Spleen (tissue), 11 donors: ENCODE results near the gene DCUN1D3. TPM values are rescaled to one million over a fixed set of nuclear protein-coding genes. Genes with fewer than 3 reads are reported as not detected.

Experiments
- DNase-seq: peaks from one replicate; pipeline ENCODE4 v3.0.0-alpha.2; 2020
- H3K27ac ChIP-seq, 8 donors: fragments of 200-600 bp; sonication (generic) in 7 of 8; 1 replicate in 4 of 8; 2 replicates in 4 of 8; pipeline versions ENCODE4 v1.5.0 to v1.8.0; 2016 to 2021; ENCODE audit warnings: inconsistent platforms in 4 of 8, mild to moderate bottlenecking in 4 of 8, moderate library complexity in 1 of 8
- H3K27me3 ChIP-seq, 7 donors: fragments of 200-600 bp; sonication (generic) in 6 of 7; replicated peaks in 1 of 7; 1 replicate in 4 of 7; 2 replicates in 3 of 7; pipeline versions ENCODE4 v1.5.0 to v1.8.0; 2016 to 2021; ENCODE audit warnings: inconsistent platforms in 3 of 7, mild to moderate bottlenecking in 1 of 7
- H3K36me3 ChIP-seq, 6 donors: fragments of 200-600 bp; sonication (generic) in 5 of 6; 1 replicate in 4 of 6; 2 replicates in 2 of 6; pipeline versions ENCODE4 v1.5.0 to v1.8.0; 2016 to 2021; ENCODE audit warnings: inconsistent platforms in 2 of 6
- H3K4me1 ChIP-seq, 6 donors: fragments of 200-600 bp; sonication (generic) in 5 of 6; 1 replicate in 3 of 6; 2 replicates in 3 of 6; pipeline versions ENCODE4 v1.5.0 to v1.8.0; 2016 to 2021; ENCODE audit warnings: inconsistent platforms in 3 of 6
- H3K4me3 ChIP-seq, 8 donors: fragments of 200-600 bp; sonication (generic) in 7 of 8; 1 replicate in 4 of 8; 2 replicates in 4 of 8; pipeline versions ENCODE4 v1.5.0 to v1.8.0; 2016 to 2021; ENCODE audit warnings: inconsistent platforms in 4 of 8, mild to moderate bottlenecking in 4 of 8, moderate library complexity in 2 of 8
- H3K9me3 ChIP-seq, 8 donors: fragments of 200-600 bp; sonication (generic) in 7 of 8; 1 replicate in 4 of 8; 2 replicates in 4 of 8; pipeline versions ENCODE4 v1.5.0 to v1.8.0; 2016 to 2021; ENCODE audit warnings: inconsistent platforms in 4 of 8
- POLR2A ChIP-seq, 3 donors: fragments of 450-650 bp; IDR thresholded peaks; one replicate each; pipeline ENCODE4 v1.5.1; 2017; ENCODE audit warnings: antibody characterized with exemption in 3 of 3, mild to moderate bottlenecking in 1 of 3
- POLR2AphosphoS5 ChIP-seq, 3 donors: sonication (generic); formaldehyde crosslinking; IDR thresholded peaks; one replicate each; pipeline ENCODE4 v1.5.1; 2017; ENCODE audit warnings: antibody characterized with exemption in 3 of 3
- WGBS, 5 donors: extraction: QIAGEN DNeasy Blood & Tissue Kit in 3 of 5; methylation state at CpG; one replicate each; pipeline versions ENCODE4 v1.1.5 to v1.1.7; 2013 to 2018; 5-methylcytosine and 5-hydroxymethylcytosine counted together
- intact Hi-C: fragments of 100-400 bp; cut with DNase I; formaldehyde crosslinking; loops from one replicate; pipeline ENCODE4 v1.15.0; 2023; ENCODE audit warnings: low total_unique reads
- polyA plus RNA-seq, 3 donors: library from polyadenylated mRNA; stranded (reverse); fragments of 200-250 nt; gene quantifications; one replicate each; pipeline ENCODE4 v1.2.1, GENCODE V29; 2013
- total RNA-seq, 7 donors: library from RNA; depleted of rRNA in 3 of 7; stranded (reverse); fragments of >200 nt in 3 of 7; fragmentation: NEBNext Ultra II Directional in 4 of 7; extraction: Animal tissue kit (Norgen Biotek cat#: 25700) in 4 of 7; gene quantifications; one replicate each; pipeline versions ENCODE4 v1.1.0 to v1.2.1, GENCODE V29; 2016 to 2021
- TF ChIP-seq, protein P1 (sequence below), 11 experiments: fragments of 200-600 bp in 7 of 11; fragments of 450-650 bp in 4 of 11; sonication (generic) in 4 of 11; IDR thresholded peaks in 8 of 11; conservative IDR thresholded peaks in 3 of 11; 1 replicate in 7 of 11; 2 replicates in 4 of 11; pipeline versions ENCODE4 v1.4.0 to v1.8.0; 2016 to 2021; ENCODE audit warnings: antibody characterized with exemption in 11 of 11, inconsistent platforms in 4 of 11, mild to moderate bottlenecking in 1 of 11
- donor health status: healthy with polysubstance abuse.
- donor health status: DM: no; HTN: no; CAD: no; lungs with moderate emphysema.
- donor health status: DM: no; HTN: no; CAD: no.
- donor health status: Bipolar disorder and iron deficiency.
- donor health status: healthy.
- donor health status: DM: no; HTN: no; CAD: no.
- donor health status: DM: yes; HTN: yes; CAD: no.

The DCUN1D3 gene
- total and polyA plus RNA-seq, 10 donors = 1.0 to 13.7 (median 7.8) TPM

DNA sequence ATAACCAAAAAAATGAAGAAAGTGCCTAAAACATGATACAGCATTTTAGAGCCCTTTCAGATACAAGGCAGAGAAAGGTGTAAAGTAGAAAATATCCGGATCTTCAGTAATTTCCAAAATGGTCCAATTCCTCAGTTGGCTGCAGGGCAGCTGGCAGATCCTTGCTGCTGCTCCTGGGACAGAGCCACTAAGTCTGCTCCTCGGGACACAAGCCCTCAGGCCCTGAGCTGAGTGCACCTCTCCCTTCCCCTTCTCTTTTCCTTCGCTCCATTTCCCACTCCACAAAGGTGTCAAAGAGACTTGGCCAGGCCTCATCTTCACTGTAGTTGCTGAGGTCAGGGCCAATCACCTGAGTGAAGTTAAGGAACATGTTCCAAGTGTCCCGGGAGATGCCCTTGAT lies 40.5 kb downstream of the DCUN1D3 start:
- Histone ChIP-seq H3K27me3 (no peaks in the 10 kb centered on the region), H3K27ac (no peak overlapping the region), H3K9me3 (no peaks in the 10 kb centered on the region), H3K36me3 (peaks cover 0 to 66% (median 27%) of the 10 kb centered on the region in 6 donors), H3K4me1 (peaks cover 0 to 7% (median 3%) of the 10 kb centered on the region in 6 donors), H3K4me3 (no peak overlapping the region)
- TF ChIP-seq POLR2AphosphoS5 (IDR thresholded peaks at IDR 0.05) (no peak), POLR2A (IDR thresholded peaks at IDR 0.05) (no peak)
- TF ChIP-seq, protein P1, sequence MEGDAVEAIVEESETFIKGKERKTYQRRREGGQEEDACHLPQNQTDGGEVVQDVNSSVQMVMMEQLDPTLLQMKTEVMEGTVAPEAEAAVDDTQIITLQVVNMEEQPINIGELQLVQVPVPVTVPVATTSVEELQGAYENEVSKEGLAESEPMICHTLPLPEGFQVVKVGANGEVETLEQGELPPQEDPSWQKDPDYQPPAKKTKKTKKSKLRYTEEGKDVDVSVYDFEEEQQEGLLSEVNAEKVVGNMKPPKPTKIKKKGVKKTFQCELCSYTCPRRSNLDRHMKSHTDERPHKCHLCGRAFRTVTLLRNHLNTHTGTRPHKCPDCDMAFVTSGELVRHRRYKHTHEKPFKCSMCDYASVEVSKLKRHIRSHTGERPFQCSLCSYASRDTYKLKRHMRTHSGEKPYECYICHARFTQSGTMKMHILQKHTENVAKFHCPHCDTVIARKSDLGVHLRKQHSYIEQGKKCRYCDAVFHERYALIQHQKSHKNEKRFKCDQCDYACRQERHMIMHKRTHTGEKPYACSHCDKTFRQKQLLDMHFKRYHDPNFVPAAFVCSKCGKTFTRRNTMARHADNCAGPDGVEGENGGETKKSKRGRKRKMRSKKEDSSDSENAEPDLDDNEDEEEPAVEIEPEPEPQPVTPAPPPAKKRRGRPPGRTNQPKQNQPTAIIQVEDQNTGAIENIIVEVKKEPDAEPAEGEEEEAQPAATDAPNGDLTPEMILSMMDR (IDR thresholded peaks at IDR 0.05 in 8 of 11, conservative IDR thresholded peaks at IDR 0.05 in 3 of 11) = no peak
- WGBS, 5 donors = 71 to 91% (median 88%) methylated on average over 4 of the region's 4 CpGs
- intact Hi-C loops = no loop called here
- no peak for DNase-seq

GRCh38 chr16:20859229-20859628 lies 40.9 kb downstream of the DCUN1D3 start:
- intact Hi-C loops = no loop called here
- Histone ChIP-seq H3K27ac (no peak overlapping the region), H3K27me3 (no peaks in the 10 kb centered on the region), H3K4me1 (peaks cover 0 to 7% (median under 1%) of the 10 kb centered on the region in 6 donors), H3K36me3 (peaks cover 0 to 71% (median 27%) of the 10 kb centered on the region in 6 donors), H3K9me3 (no peaks in the 10 kb centered on the region), H3K4me3 (no peak overlapping the region)
- TF ChIP-seq, protein P1 (IDR thresholded peaks at IDR 0.05 in 8 of 11, conservative IDR thresholded peaks at IDR 0.05 in 3 of 11) = no peak
- no peak for TF ChIP-seq POLR2AphosphoS5 (IDR thresholded peaks at IDR 0.05)
- TF ChIP-seq POLR2A (IDR thresholded peaks at IDR 0.05) = no peak
- DNase-seq = no peak
- 92 to 99% (median 97%) methylated on average over 3 of the region's 3 CpGs for WGBS, 5 donors

GRCh38 chr16:20857281-20857680 lies 42.9 kb downstream of the DCUN1D3 start:
- Histone ChIP-seq H3K27me3 (no peaks in the 10 kb centered on the region), H3K9me3 (no peaks in the 10 kb centered on the region), H3K36me3 (peaks cover 0 to 71% (median 25%) of the 10 kb centered on the region in 6 donors), H3K27ac (no peak overlapping the region), H3K4me1 (peaks cover 0 to 10% (median 0%) of the 10 kb centered on the region in 6 donors), H3K4me3 (no peak overlapping the region)
- DNase-seq = no peak
- TF ChIP-seq, protein P1 (IDR thresholded peaks at IDR 0.05 in 8 of 11, conservative IDR thresholded peaks at IDR 0.05 in 3 of 11) = no peak
- TF ChIP-seq POLR2A (IDR thresholded peaks at IDR 0.05) (no peak), POLR2AphosphoS5 (IDR thresholded peaks at IDR 0.05) (no peak)
- intact Hi-C loops = no loop called here
- WGBS, 5 donors = 81 to 94% (median 90%) methylated on average over 2 of the region's 2 CpGs

DNA sequence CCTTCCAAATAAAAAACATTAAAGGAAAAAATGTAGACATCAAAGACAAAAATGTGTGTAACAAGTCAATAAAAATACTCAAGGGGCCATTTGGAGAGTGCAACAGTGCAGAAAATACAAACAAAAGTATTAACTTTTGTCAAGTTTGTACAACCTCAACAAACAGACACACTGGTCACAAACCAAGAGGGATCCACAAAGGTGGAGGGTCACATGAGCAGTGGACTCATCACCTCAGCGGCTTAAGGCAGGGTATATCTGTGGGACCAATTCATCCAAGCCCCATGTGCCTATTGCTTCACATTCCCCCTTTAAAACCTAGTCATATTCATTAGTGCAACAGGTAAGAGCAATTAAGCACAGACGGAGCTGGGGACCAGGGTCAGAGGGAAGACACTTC lies 45.2 kb downstream of the DCUN1D3 start:
- no peaks in the 10 kb centered on the region for H3K27me3 ChIP-seq
- TF ChIP-seq POLR2AphosphoS5 (IDR thresholded peaks at IDR 0.05) (no peak), POLR2A (IDR thresholded peaks at IDR 0.05) (no peak)
- TF ChIP-seq, protein P1 (IDR thresholded peaks at IDR 0.05 in 8 of 11, conservative IDR thresholded peaks at IDR 0.05 in 3 of 11) = no peak
- intact Hi-C loops = loop anchor here (5.0 kb wide), 1 partner anchor 227 kb away; no protein-coding TSS in a partner anchor
- H3K27ac ChIP-seq = no peak overlapping the region
- DNase-seq = no peak
- peaks cover 0 to 47% (median 9%) of the 10 kb centered on the region in 6 donors for H3K36me3 ChIP-seq
- peaks cover 0 to 24% (median 10%) of the 10 kb centered on the region in 6 donors for H3K4me1 ChIP-seq
- no peak overlapping the region for H3K4me3 ChIP-seq
- WGBS, 5 donors = 93 to 100% (median 95%) methylated on average over 2 of the region's 2 CpGs
- H3K9me3 ChIP-seq = no peaks in the 10 kb centered on the region
